ENCODE results near the gene REC8. TPM values are rescaled to one million over a fixed set of nuclear protein-coding genes. Genes with fewer than 3 reads are reported as not detected.

REC8 gene
- total and polyA plus RNA-seq, 2 of the 13 experiments (the other 11 are each of a cell fraction or from before 2014, with no cell fraction given) = 3.4 to 14.7 TPM

- TF ChIP-seq, protein P1, sequence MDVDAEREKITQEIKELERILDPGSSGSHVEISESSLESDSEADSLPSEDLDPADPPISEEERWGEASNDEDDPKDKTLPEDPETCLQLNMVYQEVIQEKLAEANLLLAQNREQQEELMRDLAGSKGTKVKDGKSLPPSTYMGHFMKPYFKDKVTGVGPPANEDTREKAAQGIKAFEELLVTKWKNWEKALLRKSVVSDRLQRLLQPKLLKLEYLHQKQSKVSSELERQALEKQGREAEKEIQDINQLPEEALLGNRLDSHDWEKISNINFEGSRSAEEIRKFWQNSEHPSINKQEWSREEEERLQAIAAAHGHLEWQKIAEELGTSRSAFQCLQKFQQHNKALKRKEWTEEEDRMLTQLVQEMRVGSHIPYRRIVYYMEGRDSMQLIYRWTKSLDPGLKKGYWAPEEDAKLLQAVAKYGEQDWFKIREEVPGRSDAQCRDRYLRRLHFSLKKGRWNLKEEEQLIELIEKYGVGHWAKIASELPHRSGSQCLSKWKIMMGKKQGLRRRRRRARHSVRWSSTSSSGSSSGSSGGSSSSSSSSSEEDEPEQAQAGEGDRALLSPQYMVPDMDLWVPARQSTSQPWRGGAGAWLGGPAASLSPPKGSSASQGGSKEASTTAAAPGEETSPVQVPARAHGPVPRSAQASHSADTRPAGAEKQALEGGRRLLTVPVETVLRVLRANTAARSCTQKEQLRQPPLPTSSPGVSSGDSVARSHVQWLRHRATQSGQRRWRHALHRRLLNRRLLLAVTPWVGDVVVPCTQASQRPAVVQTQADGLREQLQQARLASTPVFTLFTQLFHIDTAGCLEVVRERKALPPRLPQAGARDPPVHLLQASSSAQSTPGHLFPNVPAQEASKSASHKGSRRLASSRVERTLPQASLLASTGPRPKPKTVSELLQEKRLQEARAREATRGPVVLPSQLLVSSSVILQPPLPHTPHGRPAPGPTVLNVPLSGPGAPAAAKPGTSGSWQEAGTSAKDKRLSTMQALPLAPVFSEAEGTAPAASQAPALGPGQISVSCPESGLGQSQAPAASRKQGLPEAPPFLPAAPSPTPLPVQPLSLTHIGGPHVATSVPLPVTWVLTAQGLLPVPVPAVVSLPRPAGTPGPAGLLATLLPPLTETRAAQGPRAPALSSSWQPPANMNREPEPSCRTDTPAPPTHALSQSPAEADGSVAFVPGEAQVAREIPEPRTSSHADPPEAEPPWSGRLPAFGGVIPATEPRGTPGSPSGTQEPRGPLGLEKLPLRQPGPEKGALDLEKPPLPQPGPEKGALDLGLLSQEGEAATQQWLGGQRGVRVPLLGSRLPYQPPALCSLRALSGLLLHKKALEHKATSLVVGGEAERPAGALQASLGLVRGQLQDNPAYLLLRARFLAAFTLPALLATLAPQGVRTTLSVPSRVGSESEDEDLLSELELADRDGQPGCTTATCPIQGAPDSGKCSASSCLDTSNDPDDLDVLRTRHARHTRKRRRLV (CRISPR knock-in tag; IDR thresholded peaks at IDR 0.05) = 0 out of 2 replicates have a peak, but pooled peaks have one; percentile 77
- TF ChIP-seq, protein P2, sequence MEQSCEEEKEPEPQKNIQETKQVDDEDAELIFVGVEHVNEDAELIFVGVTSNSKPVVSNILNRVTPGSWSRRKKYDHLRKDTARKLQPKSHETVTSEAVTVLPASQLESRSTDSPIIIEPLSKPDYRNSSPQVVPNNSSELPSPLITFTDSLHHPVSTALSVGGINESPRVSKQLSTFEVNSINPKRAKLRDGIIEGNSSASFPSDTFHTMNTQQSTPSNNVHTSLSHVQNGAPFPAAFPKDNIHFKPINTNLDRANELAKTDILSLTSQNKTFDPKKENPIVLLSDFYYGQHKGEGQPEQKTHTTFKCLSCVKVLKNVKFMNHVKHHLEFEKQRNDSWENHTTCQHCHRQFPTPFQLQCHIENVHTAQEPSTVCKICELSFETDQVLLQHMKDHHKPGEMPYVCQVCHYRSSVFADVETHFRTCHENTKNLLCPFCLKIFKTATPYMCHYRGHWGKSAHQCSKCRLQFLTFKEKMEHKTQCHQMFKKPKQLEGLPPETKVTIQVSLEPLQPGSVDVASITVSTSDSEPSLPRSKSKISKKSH (CRISPR knock-in tag; IDR thresholded peaks at IDR 0.05; ENCODE audit: borderline replicate concordance) = no peak
- TF ChIP-seq RAD21 (CRISPR knock-in tag; IDR thresholded peaks at IDR 0.05) (peak; percentile 71), CTCF (CRISPR knock-in tag; IDR thresholded peaks at IDR 0.05) (peak; percentile 47; the same call in 1 of the 2 replicates), ZNF839 (CRISPR knock-in tag; IDR thresholded peaks at IDR 0.05; ENCODE audit: borderline replicate concordance) (peak; percentile 39), AGO2 (optimal IDR thresholded peaks at IDR 0.05; ENCODE audit: low read depth, low read length) (peak; percentile 97), ZC3H4 (CRISPR knock-in tag; IDR thresholded peaks at IDR 0.05; ENCODE audit: borderline replicate concordance) (no peak; the same call in 1 of the 2 replicates), ZNF746 (CRISPR knock-in tag; IDR thresholded peaks at IDR 0.05) (no peak), ZNF335 (CRISPR knock-in tag; IDR thresholded peaks at IDR 0.05) (peak; percentile 80), KDM6A (CRISPR knock-in tag; IDR thresholded peaks at IDR 0.05; ENCODE audit: low read depth) (no peak; the same call in 1 of the 2 replicates), ZNF619 (CRISPR knock-in tag; IDR thresholded peaks at IDR 0.05) (peak; percentile 61), ZNF672 (CRISPR knock-in tag; IDR thresholded peaks at IDR 0.05) (no peak), CAMTA2 (CRISPR knock-in tag; IDR thresholded peaks at IDR 0.05; ENCODE audit: borderline replicate concordance) (peak; percentile 94), ZNF460 (CRISPR knock-in tag; IDR thresholded peaks at IDR 0.05; ENCODE audit: borderline replicate concordance) (no peak), ZNF30 (CRISPR knock-in tag; IDR thresholded peaks at IDR 0.05) (no peak), ZBTB7A (CRISPR knock-in tag; IDR thresholded peaks at IDR 0.05) (peak; percentile 93; the same call in 1 of the 2 replicates), IKZF4 (CRISPR knock-in tag; IDR thresholded peaks at IDR 0.05; ENCODE audit: borderline replicate concordance, low read depth, not compliant biosample characterization) (no peak), ZNF720 (CRISPR knock-in tag; IDR thresholded peaks at IDR 0.05) (no peak; the same call in none of the 2 replicates), ISL2 (CRISPR knock-in tag; IDR thresholded peaks at IDR 0.05) (peak; percentile 83), FLYWCH1 (CRISPR knock-in tag; IDR thresholded peaks at IDR 0.05) (no peak), ATM (IDR thresholded peaks at IDR 0.05; ENCODE audit: borderline replicate concordance) (no peak)
These were observed 35.8 kb upstream of the REC8 start, which contains the start of gene PSME1 (continued) for GRCh38 chr14:24135834-24136683.

Measured in HepG2 (cell line).